ENCODE measurements around the gene ARMC5. TPM values are rescaled to one million over a fixed set of nuclear protein-coding genes. Genes with fewer than 3 reads are reported as not detected.
"Not testable (repeated sequence)": the region's sequence is repeated elsewhere in the genome, so short reads cannot be mapped to it uniquely, and the experiment has no call there.

ARMC5 gene
- total and polyA plus RNA-seq, 12 donors: 3.8 to 11.9 (median 6.6) TPM

DNA sequence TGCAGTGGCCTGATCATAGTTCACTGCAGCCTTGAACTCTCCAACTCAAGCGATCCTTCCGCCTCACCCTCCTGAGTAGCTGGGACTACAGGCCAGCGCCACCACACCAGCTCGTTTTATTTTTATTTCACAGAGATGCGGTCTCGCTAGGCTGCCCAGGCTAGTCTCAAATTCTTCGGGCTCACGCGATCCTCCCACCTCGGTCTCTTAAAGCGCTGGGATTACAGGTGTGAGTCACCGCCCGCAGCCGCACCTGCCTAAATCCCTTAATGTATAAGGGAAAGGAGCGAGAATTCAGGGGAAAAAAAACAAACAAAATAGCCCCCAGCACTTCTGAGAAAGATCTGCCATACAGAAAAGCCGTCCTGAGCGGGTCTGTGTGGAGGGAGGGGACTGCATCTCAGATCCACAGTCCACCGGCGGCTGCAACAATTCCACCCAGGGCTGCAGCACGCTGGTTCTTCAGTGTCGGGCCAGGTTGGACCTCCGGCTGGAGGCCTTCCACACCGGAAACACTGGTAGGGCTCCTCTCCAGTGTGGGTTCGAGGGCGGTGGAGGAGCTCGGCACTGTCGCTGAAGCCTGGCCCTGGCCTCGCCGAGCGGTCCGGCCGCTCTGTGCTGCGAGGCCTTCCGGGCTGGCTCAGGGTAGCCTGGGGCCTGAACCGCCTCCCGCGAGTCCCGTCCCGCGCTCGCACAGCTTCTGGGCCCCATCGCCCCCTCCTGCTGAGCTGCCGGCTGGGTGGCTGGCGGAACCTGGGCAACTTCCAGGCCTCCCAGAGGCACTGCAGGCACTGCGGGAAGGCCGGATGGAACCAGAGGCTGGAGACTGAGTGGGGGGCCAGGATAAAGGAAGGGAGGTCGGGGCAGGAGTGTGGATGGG is 23.7 kb upstream of the ARMC5 start:
- intact Hi-C loops (cut with DNase I): no loop called here
- TF ChIP-seq CTCF (IDR thresholded peaks at IDR 0.05): no peak
- Histone ChIP-seq H3K27ac (no peak overlapping the region), H3K27me3 (no peaks in the 10 kb centered on the region), H3K4me1 (peaks cover 0 to 38% (median 4%) of the 10 kb centered on the region in 9 donors), H3K4me3 (no peak overlapping the region), H3K9me3 (no peaks in the 10 kb centered on the region), H3K36me3 (peaks cover 0 to 4% (median 0%) of the 10 kb centered on the region in 9 donors)
- WGBS, 2 donors: 92 to 94% methylated on average over 47 of the region's 47 CpGs
- ATAC-seq: peak in 1 of 8 donors; percentile 36
- no peak for DNase-seq

- Histone ChIP-seq H3K27me3 (no peaks in the 10 kb centered on the region), H3K4me1 (peaks cover 0 to 39% (median 4%) of the 10 kb centered on the region in 9 donors), H3K9me3 (no peaks in the 10 kb centered on the region), H3K27ac (no peak overlapping the region), H3K4me3 (no peak overlapping the region), H3K36me3 (peaks cover 0 to 4% (median 0%) of the 10 kb centered on the region in 9 donors)
- 92% methylated on average over 44 of the region's 44 CpGs for WGBS, 2 donors
- intact Hi-C loops (cut with DNase I): no loop called here
- no peak for DNase-seq
- no peak for TF ChIP-seq CTCF (IDR thresholded peaks at IDR 0.05)
- no peak for ATAC-seq
Observed at GRCh38 chr16:31436221-31437045, 22.9 kb upstream of the ARMC5 start.

- ATAC-seq (no peak), DNase-seq (no peak)
- no peak for TF ChIP-seq CTCF (IDR thresholded peaks at IDR 0.05)
- H3K27ac ChIP-seq: peak overlapping the region in 2 of 10 donors; percentile 0 to 45
- H3K27me3 ChIP-seq: no peaks in the 10 kb centered on the region
- no peaks in the 10 kb centered on the region for H3K9me3 ChIP-seq
- intact Hi-C loops (cut with DNase I): no loop called here
- peaks cover 0 to 4% (median 0%) of the 10 kb centered on the region in 9 donors for H3K36me3 ChIP-seq
- WGBS, 2 donors: 30 to 39% methylated on average over 2 of the region's 2 CpGs
- peaks cover 0 to 42% (median 12%) of the 10 kb centered on the region in 9 donors for H3K4me1 ChIP-seq
- H3K4me3 ChIP-seq: no peak overlapping the region
Observed at GRCh38 chr16:31438414-31438813, 20.9 kb upstream of the ARMC5 start.

DNA sequence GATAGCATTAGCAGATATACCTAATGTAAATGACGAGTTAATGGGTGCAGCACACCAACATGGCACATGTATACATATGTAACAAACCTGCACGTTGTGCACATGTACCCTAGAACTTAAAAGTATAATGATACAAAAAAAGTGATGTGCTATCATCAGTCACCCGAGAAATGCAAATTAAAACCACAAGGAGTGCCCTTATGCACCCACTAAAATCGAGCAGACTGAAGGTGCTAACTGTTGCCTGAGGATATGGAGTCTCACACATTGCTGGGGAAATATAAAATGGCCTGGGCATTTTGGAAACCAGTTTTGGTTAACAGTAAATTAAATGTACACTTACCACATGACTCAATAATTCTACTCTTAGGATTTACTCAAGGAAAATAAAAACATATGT is 20.3 kb upstream of the ARMC5 start:
- peaks cover 0 to 37% (median 12%) of the 10 kb centered on the region in 9 donors for H3K4me1 ChIP-seq
- ATAC-seq; H3K36me3 ChIP-seq; H3K9me3 ChIP-seq; DNase-seq; intact Hi-C loops (cut with DNase I); H3K27ac ChIP-seq; H3K4me3 ChIP-seq; H3K27me3 ChIP-seq: not testable (repeated sequence)
- 60 to 62% methylated on average over 3 of the region's 4 CpGs for WGBS, 2 donors
